ENCODE results near the gene ACOX3.

ACOX3 gene

DNA sequence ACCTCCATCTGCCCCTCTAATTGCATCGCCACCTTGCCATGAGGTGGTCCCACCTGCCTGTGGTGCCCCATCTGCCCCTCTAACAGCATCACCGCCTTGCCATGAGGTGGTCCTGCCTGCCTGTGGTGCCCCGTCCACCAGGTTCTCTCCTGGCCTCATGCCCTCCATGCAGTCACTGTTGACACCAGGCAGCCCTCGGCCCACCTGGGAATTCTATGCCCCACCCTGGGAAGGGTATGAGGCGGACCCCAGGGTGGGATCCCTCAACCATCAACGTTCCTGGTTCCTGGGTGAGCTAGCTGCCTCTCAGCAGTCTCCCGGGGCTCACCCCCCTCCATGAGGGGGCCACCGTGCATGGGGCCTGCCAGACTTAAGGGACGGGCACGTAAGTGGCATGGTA lies 38.9 kb downstream of the ACOX3 start:
- H3K4me3 ChIP-seq (ENCODE audit: low read depth, low read length), result no peak overlapping the region
- DNase-seq (ENCODE audit: low read depth), result no peak
- TF ChIP-seq, protein P1, sequence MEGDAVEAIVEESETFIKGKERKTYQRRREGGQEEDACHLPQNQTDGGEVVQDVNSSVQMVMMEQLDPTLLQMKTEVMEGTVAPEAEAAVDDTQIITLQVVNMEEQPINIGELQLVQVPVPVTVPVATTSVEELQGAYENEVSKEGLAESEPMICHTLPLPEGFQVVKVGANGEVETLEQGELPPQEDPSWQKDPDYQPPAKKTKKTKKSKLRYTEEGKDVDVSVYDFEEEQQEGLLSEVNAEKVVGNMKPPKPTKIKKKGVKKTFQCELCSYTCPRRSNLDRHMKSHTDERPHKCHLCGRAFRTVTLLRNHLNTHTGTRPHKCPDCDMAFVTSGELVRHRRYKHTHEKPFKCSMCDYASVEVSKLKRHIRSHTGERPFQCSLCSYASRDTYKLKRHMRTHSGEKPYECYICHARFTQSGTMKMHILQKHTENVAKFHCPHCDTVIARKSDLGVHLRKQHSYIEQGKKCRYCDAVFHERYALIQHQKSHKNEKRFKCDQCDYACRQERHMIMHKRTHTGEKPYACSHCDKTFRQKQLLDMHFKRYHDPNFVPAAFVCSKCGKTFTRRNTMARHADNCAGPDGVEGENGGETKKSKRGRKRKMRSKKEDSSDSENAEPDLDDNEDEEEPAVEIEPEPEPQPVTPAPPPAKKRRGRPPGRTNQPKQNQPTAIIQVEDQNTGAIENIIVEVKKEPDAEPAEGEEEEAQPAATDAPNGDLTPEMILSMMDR (IDR thresholded peaks at IDR 0.05; ENCODE audit: low read depth, low read length, missing control alignments), result no peak

DNA sequence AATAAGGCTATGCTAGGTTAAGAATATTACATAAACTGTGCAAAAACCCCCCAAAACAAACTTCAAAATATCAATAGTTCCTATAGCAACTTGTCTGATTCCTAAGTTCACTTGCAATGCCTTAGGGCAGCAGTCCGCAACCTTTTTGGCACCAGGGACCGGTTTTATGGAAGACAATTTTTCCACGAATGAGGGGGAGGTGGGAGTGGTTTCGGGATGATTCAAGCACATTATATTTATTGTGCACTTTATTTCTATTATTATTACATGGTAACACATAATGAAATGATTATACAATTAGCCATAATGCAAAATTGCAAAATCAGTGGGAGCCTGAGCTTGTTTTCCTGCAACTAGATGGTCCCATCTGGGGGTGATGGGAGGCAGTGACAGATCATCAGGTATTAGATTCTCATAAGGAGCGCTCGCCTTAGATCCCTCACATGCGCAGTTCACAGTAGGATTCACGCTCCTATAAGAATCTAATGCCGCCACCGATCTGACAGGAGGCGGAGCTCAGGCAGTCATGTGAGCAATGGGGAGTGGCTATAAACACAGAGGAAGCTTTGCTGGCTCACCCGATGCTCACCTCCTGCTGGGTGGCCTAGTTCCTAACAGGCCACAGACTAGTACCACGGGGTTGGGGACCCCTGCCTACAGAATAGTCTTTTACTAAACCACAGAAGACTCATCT lies 39.7 kb downstream of the ACOX3 start:
- no peak for DNase-seq (ENCODE audit: low read depth)
- TF ChIP-seq, protein P1 (IDR thresholded peaks at IDR 0.05; ENCODE audit: low read depth, low read length, missing control alignments), result no peak
- no peak overlapping the region for H3K4me3 ChIP-seq (ENCODE audit: low read depth, low read length)

DNA sequence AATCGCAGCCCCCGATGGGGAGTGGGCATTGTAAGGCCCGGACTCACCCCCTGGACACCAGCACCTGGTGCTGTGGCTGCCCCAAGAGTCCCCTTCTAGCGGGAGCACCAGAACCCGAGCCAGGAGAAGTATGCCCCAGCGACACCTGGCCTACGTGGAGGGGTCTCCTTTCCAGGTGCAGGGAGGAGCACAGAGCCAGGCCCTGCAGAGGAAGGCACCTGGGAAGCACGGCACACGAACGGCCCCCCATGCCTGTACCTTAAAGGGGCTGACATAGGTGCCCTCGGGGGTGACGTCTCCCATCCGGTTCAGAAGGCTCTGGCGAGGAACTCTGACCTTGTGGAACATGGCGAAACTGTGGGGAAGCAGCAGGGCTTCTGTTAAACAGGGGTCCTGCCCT lies 41.2 kb downstream of the ACOX3 start:
- TF ChIP-seq, protein P1 (IDR thresholded peaks at IDR 0.05; ENCODE audit: low read depth, low read length, missing control alignments), result no peak
- no peak for DNase-seq (ENCODE audit: low read depth)
- no peak overlapping the region for H3K4me3 ChIP-seq (ENCODE audit: low read depth, low read length)

- TF ChIP-seq, protein P1 (IDR thresholded peaks at IDR 0.05; ENCODE audit: low read depth, low read length, missing control alignments), result no peak
- DNase-seq (ENCODE audit: low read depth), result no peak
These were observed 42.2 kb downstream of the ACOX3 start for GRCh38 chr4:8398347-8398746.

GRCh38 chr4:8396762-8397406 lies 43.6 kb downstream of the ACOX3 start:
- TF ChIP-seq, protein P1 (IDR thresholded peaks at IDR 0.05; ENCODE audit: low read depth, low read length, missing control alignments), result no peak
- no peak overlapping the region for H3K4me3 ChIP-seq (ENCODE audit: low read depth, low read length)
- no peak for DNase-seq (ENCODE audit: low read depth)

More at GRCh38 chr4:8398347-8398746, 42.2 kb downstream of the ACOX3 start:
- H3K4me3 ChIP-seq (ENCODE audit: low read depth, low read length), result no peak overlapping the region

DNA sequence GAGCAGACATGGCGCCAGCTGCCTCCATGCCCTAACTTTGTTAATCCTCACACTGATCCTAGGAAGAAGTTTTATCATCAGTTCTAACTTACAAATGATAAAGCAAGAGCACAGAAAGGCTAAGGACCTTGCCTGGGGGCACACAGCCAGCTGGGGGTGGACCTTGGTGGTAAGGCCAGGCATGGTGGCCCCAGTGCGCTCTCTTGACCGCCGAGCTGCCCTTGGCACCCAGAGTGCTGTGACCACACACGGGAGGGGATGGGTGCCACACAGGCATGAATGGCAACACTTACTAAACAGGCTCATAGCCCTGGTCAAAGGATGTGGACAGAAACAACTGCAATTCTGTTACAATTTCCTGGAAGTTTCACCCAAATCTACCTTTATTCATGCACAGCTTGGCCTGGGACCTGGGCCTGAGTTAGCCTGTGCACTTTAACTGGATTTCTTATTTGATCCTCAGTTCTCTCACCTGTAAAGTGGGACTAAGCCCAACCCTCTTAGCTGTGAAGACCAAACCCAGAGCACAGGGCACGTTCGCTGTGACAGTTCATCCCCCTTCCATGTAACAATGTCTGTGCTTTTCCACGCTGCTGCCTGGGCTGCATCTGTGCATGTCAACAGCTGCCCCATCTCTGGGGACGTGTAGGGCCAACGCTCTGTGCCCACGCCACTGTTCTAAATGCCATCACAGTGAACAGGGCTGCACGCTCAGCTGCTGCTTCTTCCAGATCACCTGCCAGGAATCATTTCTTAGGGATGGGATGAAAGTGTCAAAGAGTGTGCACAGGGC lies 44.8 kb downstream of the ACOX3 start:
- TF ChIP-seq, protein P1 (IDR thresholded peaks at IDR 0.05; ENCODE audit: low read depth, low read length, missing control alignments), result no peak
- no peak for DNase-seq (ENCODE audit: low read depth)
- no peak overlapping the region for H3K4me3 ChIP-seq (ENCODE audit: low read depth, low read length)
